ENCODE results near the gene PRPF6.

DNA sequence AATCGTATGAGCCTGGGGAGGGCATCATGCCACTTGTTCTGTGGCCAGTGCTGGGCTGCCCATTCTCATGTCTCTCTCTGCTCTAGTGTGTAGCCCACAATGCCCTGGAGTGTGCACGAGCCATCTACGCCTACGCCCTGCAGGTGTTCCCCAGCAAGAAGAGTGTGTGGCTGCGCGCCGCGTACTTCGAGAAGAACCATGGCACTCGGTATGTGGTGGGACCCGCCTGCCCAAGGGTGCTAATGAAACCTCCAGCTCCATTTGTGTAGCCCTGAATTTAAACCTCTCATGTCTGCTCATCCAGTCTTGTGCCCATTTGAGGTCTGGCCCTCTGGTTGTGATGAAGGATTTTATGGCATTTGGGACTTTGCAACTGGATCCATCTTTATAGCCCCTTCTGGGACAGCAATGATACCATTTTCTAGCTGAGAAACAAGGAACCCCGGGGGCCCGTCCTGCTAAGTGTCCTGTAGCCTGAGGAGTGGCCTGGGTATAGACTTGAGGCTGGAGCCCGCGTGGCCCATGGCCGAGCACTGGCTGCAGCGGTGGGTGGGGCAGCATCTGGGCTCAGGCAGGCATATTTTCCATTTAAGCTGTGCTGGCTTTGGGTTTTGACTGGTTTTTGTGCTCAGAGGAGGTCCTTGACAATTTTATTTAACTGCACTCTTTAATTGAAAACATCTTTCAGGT, 41.9 kb downstream of the PRPF6 start:
- TF ChIP-seq, protein P1, sequence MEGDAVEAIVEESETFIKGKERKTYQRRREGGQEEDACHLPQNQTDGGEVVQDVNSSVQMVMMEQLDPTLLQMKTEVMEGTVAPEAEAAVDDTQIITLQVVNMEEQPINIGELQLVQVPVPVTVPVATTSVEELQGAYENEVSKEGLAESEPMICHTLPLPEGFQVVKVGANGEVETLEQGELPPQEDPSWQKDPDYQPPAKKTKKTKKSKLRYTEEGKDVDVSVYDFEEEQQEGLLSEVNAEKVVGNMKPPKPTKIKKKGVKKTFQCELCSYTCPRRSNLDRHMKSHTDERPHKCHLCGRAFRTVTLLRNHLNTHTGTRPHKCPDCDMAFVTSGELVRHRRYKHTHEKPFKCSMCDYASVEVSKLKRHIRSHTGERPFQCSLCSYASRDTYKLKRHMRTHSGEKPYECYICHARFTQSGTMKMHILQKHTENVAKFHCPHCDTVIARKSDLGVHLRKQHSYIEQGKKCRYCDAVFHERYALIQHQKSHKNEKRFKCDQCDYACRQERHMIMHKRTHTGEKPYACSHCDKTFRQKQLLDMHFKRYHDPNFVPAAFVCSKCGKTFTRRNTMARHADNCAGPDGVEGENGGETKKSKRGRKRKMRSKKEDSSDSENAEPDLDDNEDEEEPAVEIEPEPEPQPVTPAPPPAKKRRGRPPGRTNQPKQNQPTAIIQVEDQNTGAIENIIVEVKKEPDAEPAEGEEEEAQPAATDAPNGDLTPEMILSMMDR (IDR thresholded peaks at IDR 0.05), result no peak
- no peak for TF ChIP-seq POLR2A (IDR thresholded peaks at IDR 0.05)
